ENCODE results near the gene CPO.
"Not testable (repeated sequence)": the region's sequence is repeated elsewhere in the genome, so short reads cannot be mapped to it uniquely, and the experiment has no call there.

Gene CPO, protein sequence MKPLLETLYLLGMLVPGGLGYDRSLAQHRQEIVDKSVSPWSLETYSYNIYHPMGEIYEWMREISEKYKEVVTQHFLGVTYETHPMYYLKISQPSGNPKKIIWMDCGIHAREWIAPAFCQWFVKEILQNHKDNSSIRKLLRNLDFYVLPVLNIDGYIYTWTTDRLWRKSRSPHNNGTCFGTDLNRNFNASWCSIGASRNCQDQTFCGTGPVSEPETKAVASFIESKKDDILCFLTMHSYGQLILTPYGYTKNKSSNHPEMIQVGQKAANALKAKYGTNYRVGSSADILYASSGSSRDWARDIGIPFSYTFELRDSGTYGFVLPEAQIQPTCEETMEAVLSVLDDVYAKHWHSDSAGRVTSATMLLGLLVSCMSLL

GRCh38 chr2:206939340-206939739 is at the start of gene CPO:
Gene CPO (plus strand): TSS chr2:206939518. CDS start chr2:206939600, 82 bp downstream.
- no peak for DNase-seq

DNA sequence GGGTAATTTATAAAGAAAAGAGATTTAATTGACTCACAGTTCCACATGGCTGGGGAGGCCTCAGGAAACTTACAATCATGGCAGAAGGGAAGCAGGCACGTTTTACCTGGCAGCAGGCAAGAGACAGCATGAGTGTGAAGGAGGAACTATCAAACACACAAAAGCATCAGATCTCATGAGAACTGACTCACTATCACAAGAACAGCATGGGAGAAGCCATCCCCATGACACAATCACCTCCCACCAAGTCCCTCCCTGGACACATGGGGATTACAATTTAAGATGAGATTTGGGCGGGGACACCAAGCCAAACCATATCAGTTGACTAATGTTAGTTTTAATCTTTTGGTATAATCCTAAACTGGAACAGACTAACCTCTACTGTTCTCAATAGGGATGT is 49.1 kb upstream of the CPO start:
- DNase-seq = no peak

DNA sequence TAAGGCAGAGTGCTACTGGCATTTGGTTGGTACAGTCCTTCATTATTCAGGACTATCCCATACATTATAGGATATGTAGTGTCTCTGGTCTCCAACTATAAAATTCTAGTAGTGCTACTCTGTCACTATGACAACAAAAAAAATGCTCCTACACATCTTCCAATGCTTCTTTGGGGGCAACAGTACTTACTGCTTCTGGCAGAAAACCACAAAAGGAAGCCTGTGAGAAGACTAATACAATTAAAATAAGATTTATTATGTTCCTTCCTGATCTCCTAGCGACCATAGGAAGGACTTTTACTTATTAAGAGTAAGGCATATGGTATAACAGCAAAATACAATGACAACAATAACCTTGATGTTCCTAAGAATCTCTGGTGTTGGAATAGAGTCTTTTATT is 48.4 kb upstream of the CPO start:
- DNase-seq = no peak

DNA sequence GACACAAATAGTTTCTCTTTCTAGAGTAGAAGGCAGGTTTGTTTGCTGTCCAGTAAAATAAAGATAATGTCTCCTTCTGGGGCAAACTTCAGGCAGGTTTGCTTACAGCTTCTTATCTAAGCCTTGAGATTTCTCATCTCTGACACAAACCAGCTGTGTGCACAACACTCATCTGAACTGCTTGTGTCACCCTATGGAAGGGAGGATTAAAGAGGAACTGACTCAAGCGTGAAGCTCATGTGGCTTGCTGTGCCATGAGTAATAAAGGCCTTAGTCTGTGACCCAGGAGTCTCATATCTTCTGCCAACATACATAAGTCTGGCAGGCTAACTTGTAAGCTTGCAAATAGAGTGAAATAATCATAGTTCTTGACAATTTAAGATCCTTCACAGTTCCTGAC is 24.2 kb upstream of the CPO start:
- no peak for DNase-seq

GRCh38 chr2:206918263-206918662 is 21.1 kb upstream of the CPO start:
- DNase-seq = no peak

GRCh38 chr2:206920310-206920709 is 19.0 kb upstream of the CPO start:
- no peak for DNase-seq

DNA sequence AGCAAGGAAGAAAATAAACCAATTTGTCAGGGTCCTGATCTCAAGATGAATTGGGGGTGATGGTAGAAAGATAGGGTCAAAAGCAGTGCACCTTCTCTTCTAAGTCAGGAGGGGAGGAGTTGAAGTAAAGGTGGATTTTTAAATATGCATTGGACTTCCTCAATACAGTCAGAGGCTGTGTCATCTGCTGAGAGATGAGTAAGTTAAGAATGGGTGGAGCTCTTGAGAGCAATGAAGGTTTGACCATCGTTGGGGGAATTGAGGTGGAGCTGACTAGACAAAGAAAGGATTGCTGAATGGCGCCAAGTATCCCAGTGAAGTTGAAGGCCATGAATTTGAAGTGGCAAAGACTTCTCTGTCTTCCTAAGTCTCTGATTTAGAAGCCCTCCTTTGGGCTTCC is 18.4 kb upstream of the CPO start:
- DNase-seq = no peak

GRCh38 chr2:206921529-206921928 is 17.8 kb upstream of the CPO start:
- DNase-seq = no peak

GRCh38 chr2:206935991-206936842 is 3.1 kb upstream of the CPO start:
- no peak for DNase-seq

DNA sequence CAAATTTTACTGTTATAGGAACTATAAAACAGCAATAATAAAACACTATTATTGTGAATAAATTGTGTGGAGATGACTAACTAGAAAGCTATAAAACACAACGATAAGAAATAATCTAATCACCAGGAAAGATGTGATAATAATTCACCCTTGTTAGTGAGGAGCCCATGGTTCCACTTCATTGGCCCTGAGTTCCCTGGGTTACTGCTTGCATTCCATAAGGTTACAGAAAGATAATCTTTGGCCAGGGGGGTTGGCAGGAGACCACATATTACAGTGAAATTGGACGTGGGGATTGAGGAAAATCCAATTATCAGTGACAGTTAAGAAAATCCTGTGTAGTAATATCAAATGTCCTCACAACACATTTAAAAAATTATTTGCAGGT is 2.5 kb upstream of the CPO start:
- no peak for DNase-seq

- DNase-seq = no peak
Measured at GRCh38 chr2:206937555-206937954, 1.8 kb upstream of the CPO start.

- no peak for DNase-seq
Measured at GRCh38 chr2:206940546-206940945, 1.2 kb downstream of the CPO start.

GRCh38 chr2:206942592-206943478 is 3.5 kb downstream of the CPO start:
- DNase-seq = no peak

DNA sequence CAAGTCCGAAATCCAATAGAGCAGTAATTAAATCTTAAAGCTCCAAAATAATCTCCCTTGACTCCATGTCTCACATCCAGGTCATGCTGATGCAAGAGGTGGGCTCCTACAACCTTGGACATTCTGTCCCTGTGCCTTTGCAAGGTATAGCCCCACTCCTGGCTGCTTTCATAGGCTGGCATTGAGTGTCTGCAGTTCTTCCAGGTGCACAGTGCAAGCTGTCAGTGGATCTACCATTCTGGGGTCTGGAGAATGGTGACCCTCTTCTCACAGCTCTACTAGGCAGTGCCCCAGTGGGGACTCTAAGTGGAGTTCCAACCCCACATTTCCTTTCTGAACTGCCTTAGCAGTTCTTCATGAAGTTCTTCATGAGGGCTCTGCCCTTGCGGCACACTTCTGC is 14.1 kb downstream of the CPO start:
- DNase-seq = not testable (repeated sequence)

- no peak for DNase-seq
Measured at GRCh38 chr2:206955253-206955652, 15.9 kb downstream of the CPO start.

GRCh38 chr2:206958261-206958660 is 18.9 kb downstream of the CPO start:
- no peak for DNase-seq

DNA sequence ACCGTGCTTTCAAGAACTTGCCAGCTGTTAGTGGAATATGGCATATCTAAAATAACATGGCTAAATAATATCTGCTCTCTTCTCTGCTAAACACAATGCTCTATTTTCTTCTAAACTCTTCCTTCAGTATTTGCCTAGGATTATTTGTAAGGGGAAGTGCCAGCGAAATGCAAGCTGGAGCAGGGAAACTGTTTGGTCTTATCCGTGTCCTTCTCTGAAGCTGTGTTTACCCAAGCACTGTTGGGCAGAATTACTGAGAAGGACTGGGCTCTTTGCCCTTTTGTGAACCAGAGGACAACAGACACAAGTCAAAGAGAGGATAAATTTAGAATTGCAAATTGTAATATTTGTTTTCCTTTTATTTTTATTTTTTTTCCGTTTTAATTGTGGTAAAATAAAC is 23.6 kb downstream of the CPO start:
- DNase-seq = no peak

GRCh38 chr2:206968134-206969086 is 29.1 kb downstream of the CPO start:
- no peak for DNase-seq

- no peak for DNase-seq
Measured at GRCh38 chr2:206969192-206969591, 29.9 kb downstream of the CPO start.

- no peak for DNase-seq
Measured at GRCh38 chr2:206970589-206971360, 31.5 kb downstream of the CPO start.

DNA sequence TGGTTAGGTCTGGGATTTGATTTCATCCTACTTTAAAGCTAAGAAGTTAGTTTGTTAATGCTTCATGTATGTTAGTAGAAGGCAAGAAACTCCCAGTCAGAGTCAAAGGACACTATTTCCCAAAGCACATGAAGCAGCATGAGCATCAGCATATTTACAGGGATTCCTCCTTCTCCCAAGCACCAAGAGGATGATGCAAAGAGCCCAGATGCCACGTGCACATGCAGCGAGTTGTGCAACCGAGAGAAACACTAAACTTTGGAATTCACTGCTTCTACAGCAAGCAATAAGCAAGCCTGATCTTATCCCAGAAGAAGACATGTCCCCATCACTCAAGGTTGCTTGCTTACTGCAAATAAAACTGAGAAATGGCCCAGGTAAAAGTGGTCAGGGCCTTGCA is 32.5 kb downstream of the CPO start:
- no peak for DNase-seq

Data from stimulated activated CD4-positive, alpha-beta T cell treated with anti-CD3 and anti-CD28 coated beads, Interleukin-4, amount 100 ng/mL, for 1 hour (primary cell).